ENCODE results near the gene ZMYND19.
A peak's percentile ranks its signal among the peaks of the same experiment; 100 is the strongest.
"Not testable (repeated sequence)": the region's sequence is repeated elsewhere in the genome, so short reads cannot be mapped to it uniquely, and the experiment has no call there.

ZMYND19 gene

DNA sequence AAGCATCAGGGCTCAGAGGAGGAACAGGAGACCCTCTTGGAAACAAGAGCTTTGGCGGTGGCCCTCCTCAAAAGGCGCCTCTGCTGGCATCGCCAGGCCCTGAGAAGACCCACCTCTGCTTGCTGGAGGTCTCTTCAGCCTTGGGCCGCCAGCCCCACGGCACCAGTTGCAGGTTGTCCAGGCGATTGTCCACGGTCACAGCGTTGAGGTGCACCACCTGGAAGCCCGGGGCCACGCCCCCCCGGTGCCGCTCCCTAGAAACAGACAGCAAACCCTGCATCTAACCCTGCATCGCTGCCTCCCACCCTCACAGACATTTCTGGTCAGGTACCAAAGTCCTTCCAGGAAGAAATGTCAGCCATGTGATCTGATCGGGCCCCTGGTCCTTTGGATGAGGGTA is 3.5 kb downstream of the ZMYND19 start:
- no peak for DNase-seq

DNA sequence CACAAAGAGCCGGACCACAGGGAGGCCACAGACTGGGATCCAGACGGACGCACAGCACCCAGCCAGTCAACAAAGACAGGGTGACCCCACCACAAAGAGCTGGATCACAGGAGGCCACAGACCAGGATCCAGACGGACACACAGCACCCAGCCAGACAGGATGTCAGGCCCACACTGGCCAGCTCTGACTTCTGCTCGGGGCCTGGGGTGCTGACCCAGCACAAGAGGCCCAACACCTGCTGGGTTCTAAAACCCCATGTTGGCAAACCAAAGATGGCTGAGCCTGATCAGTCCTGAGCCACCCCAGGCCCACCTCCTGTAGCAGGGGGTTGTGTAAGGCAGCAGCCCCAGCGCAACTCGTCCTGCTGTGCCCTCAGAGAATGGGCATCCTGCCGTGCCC is 6.4 kb downstream of the ZMYND19 start:
- no peak for DNase-seq

DNA sequence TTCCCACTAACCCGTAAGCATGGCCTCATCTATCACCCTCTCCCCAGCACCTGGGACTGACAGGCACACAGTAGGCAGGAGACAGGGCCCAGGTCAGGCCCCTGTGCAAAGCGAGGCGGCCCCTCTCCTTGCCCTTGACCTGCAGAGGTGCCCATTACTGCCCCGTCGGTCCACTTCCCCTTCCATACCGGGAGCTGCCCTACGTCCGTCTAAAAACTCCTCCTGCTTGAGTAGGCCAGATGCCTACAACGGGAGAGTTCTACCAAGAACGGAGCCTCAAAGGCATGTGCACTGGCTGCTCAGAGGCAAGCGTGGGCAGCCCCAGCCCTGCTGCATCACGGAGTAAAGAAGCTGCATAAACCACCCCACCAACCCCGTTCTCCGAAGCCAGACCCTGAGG is 7.0 kb downstream of the ZMYND19 start:
- no peak for DNase-seq

DNA sequence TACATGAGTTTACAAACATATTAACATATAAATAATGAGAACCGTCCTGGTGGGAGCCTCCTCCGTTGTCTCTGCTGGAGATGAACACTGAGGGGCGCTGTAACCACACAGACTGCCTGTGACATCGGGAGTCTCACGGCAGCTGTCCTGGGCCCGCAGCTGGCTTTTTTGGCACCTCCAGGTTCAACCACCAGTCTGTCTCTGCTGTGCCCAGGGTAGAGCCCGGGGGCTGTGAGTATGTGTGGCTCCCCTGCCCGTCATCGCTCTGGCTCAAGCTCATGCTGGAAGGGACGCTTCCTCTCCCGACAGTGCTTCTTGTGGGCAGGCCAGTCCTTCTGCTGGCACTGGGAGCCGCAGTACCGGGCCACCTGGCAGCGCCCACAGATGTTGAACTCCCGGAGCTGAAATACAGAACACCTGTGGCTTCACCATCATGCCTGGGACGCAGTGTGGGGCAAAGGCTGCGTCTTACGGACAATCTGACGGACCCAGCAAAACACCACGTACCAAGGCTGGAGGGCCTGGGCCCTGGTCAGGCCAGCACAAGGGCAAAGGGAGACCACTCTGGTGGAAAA is 7.9 kb downstream of the ZMYND19 start:
- peak in 1 of 2 donors; percentile 56 for DNase-seq

DNA sequence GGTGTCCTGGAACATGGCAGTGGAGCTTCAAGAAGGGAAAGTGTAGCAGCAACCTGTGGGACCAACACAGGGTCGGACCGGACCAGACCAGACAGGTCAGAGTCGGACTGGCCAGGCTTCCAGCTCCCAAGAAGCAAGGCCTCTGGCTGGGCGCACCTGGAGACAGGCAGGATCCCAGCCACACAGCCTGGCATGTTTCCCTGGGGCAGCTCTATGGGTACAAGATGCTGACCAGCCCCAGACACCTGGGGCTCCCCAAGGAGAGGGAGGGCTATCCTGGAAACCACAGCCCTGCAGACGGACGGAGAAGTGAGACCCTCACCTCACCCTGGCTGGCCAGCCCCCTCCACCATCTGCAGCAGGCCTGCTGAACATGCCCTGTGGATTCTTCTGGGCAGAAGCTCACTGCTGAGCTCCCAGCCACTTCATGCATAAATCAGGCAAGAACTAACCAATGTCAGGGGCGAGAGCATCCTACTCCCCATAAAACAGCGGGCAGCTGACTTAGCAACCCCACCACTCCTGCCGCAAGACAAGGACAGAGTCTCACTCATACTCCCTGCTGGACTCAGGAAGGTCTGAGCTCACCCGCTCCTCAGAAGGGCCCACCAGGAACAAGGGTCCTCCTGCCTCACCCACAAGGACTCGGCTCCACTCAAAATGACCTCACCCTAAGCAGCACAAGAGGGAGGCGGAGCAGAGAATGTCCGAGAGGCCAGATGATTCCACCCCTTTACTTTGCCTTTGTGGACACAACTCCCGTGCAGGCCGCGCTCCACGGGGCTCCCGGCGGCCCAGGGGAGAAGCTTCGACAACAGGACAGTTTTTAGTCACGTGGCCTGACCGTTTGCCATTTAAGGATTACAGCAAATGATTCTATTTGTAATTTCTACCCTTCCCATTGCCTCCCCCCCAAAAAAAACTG is 8.7 kb downstream of the ZMYND19 start:
- no peak for DNase-seq

DNA sequence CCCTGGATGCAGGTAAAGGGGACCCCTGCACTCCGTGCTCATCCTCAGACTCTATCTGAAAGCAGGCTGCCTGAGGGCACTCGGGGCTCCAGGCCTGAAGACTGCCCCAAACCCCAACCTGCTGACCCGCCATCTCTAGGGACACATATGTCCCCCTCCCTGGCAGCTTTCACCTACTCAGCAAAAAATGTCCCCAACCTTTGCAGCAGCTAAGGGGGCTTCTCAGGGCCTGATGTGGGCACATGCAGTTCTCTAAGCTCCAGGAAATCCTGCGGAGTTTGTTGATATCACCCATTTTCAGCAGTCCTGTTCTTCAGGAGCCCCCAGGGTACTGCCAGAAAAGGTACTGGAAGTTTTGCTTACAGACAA is 9.4 kb downstream of the ZMYND19 start:
- no peak for DNase-seq

DNA sequence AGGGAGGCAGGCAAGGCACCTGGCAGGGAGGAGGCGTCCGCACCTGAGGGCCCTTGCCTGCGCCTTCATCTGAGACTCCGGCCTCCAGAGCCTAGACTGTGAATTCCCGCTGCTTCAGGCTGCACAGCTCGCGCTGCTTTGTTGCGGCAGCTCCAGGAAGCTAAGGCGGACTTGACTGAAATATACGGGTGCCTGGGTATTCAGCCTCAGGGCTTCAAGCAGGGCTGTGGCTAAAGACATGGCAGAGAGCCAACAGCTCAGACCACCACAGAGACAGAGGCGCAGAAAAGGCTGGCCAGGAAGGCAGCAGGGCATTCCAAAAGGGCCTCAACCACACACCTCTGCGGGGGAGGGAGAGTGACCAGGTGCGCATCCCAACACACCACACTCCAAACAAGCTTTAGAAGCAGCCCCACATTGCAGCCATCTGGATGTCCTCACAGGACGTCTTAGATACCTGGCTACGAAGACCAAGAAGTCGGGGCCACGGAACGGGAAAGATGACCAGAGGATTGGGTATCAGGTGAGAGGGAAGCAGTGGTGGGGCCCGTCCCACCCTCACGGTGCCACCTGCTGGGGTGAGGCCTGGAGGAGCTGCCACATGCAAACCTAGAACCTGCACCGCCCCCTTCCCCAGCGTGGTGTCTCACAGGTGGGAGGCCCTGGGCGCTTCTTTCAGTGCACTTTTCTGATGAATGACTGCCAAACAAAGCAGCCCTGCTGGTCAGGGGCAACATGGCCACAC is 9.9 kb downstream of the ZMYND19 start:
- no peak for DNase-seq

DNA sequence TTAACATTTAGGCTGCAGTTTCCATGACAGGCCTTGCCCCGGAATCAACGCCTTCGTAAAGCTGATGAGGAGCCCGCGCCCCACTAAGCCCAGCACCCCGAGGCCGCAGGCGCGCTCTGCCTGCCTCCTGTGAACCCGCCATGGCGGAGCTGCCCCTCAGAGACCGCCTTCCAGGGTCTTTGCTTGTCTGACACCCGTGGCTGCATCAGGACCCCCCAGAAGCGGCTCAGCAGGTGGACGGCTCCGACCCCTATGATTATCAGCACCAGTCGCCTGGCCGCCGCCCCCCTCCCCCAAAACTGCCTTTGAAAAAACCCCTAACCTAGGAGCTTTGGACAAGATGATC is 11.1 kb downstream of the ZMYND19 start:
- no peak for DNase-seq

DNA sequence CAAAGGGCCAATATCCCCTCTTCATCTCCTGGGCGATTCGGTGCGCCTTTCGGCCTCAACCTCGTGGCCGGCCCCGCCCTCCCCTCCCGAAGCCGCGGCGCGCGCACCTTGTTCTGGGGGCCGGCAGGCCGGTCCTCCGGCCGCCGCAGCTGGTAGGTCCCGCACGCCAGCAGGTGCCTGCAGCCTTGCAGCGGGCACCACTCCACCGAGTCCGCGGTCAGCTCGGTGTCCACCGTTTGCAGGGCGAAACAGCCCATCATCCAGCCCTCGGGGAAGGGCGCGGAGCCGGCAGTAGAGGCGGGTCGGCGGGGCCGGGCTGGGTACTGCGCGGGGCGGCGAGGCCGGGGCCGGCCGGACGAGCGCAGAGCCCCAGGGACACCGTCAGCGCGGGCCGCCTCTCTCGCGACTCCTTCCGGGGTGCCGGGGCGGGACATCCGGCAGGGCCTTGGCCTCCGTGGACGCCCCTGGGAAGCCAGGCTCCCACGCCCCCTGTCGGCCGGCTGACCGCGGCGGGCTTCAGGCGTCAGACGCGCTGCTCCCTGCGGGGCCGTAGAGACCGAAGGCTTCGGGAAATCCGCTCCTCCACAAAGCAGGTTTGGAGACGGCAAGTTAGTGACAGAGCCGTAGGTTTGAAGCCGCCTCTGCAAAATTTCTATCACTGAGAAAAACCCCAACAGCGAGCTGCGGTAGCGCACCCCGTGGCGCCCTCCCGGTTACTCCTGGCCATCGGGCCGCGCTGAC is 11.6 kb downstream of the ZMYND19 start, which contains the start of gene DPH7:
DPH7 (minus strand) TSS at position 408 of the 741 bp plus-strand sequence; CDS start at position 260, 148 bp downstream.
- DNase-seq, result peak; percentile 90 to 99

DNA sequence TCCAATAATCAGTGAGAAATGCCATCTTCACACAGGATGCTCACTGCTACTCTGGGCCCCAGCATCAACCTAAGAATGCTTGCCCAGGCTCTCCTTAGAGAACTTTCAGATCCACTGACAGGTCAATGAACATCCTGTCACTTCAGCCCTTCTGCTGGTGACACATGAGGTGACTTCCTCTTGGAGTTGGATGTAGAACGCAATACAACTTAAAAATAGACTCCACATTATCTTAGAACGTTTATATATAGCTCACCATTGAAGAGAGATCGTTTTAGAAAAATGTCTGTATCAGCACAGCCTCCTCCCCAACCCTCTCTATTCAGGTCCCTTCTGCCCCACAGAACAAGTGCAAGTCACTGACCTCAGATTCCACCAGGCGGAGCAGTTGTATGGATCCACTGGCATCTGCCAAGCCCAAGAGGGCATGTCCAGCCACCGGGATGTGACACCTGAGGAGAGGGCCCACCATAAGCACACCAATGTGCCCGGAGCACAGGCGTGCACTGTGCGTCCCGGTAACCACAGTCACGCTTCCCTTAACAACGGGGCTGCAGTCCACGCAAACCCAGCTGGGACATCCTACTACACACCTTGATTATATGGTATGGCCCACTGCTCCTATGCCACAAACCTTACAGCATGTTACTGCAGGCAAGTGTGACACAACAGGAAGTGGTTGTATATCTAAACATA is 14.4 kb downstream of the ZMYND19 start:
- DNase-seq, result no peak

DNA sequence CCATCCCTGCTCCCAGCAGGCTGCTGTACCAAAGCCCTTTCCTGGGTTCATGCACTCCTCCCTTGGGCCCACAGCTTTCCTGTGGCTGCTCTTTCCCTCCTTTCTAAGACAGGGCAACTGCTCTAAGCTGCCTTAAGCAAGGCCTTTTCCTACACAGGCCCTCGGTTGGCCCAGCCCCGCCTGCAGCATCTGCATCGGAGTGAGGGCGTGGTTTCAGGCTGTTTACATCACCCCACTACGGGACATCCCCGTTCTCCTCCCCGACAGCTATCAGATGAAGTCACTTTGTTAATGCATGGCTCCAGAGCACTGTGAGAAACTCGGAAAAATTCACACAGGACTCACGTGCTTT is 15.0 kb downstream of the ZMYND19 start:
- peak in 1 of 2 donors; percentile 16 for DNase-seq

DNA sequence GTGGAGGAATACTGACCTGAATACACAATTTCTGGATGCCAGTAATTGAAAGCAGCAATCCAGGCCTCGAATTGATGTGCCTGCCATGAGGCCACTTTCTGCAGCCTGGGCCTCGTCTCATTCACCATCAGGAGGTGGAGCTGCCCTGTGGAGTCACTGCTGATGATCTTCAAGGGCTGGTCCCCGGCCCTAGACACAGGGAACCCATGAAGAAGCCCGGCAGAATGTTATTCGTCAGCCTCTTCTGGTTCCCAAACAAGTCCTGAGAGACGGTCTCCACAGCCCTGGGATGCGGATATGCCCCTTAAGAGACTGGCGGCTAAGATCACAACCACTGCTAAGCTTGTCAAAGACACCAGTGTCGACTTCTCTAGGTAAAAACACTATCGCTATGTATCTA is 16.1 kb downstream of the ZMYND19 start:
- no peak for DNase-seq

DNA sequence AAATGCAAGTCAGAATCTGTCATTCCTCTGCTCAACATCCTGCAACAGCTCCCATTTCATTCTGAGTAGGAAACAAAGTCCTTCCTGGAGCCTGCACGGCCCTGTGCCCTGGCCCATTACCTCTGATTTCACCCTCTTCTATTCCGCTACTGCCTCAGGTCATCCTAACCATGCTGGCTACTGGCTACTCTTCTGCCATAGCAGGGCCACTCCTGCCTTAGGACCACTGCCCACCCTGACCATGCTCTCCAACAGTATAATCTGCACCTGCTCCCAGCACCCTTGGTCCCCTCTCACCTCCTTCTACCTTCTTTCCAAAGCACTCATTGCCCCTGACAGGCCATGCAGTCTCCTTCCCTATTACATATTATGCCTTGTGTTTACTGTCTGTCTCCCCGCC is 19.7 kb downstream of the ZMYND19 start:
- DNase-seq, result no peak

DNA sequence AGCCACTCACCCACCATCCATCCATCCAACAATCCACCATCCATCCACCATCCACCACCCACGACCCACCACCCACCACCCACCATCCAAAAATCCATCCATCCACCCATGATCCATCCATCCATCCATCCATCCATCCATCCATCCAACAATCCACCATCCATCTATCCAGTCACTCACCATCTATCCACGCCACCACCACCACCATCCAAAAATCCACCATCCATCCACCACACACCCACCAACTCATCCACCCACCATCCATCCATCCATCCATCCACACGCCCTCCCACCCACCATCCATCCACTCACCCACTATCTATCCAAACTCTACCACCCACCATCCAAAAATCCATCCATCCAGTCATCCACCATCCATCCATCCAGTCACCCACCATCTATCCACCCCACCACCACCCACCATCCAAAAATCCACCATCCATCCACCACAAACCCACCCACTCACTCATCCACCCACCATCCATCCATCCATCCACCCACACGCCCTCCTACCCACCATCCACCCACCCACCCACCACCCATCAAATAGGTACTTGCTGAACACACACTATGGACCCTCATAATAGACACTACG is 20.6 kb downstream of the ZMYND19 start:
- no peak for DNase-seq

DNA sequence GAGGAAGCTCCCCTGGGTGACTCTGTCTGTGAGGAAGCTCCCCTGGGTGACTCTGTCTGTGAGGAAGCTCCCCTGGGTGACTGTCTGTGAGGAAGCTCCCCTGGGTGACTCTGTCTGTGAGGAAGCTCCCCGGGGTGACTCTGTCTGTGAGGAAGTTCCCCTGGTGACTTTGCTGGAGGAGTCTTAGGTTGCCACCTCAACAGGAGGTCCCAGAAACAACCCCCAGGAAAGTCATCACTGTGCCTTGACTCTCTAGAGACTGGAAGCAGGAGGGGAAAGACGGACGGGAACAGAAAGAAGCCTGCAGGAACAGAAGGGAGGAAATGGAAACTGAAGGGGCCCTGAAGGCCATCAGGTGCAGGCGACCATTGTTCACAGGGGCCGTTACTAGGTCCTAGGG is 21.9 kb downstream of the ZMYND19 start:
- DNase-seq, result not testable (repeated sequence)

DNA sequence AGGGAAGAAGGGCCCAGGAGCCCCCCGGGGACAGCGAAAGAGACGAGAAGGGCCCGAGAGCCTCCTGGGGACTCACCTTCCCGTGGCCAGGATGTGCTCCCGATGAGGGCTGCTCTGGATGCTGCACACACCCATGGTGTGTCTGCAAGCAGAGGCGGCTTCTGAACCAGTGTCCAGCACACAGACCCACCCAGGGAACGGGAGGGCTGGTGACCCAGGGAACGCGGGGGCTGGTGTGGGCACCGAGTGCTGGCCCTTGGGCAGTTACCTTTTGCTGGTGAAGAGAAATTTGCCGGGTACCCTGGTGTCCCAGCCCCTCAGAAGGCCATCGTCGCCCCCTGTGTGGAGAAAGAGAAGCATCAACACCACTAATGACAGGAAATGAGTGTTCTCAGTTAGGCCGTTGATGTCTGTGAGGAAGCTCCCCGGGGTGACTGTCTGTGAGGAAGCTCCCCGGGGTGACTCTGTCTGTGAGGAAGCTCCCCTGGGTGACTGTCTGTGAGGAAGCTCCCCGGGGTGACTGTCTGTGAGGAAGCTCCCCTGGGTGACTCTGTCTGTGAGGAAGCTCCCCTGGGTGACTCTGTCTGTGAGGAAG is 25.4 kb downstream of the ZMYND19 start:
- no peak for DNase-seq

DNA sequence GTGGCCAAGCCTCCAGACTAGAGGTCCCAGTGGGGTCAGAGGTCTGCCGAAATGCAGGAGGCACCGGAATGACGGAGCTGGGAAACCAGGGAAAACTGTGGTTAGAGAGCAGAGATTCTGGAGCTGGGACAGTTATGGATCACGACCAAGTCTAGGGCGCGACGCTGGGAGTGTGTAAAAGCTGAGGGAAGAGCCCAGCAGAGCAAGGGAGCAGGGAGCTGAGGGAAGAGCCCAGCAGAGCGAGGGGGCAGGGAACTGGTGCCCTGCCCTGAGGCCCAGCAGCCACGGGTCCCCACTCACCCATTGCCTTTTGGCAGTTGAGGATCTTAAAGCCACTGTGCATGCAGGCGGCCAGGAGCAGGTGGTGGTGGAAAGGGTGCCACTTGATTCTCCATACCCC is 26.2 kb downstream of the ZMYND19 start:
- no peak for DNase-seq

DNA sequence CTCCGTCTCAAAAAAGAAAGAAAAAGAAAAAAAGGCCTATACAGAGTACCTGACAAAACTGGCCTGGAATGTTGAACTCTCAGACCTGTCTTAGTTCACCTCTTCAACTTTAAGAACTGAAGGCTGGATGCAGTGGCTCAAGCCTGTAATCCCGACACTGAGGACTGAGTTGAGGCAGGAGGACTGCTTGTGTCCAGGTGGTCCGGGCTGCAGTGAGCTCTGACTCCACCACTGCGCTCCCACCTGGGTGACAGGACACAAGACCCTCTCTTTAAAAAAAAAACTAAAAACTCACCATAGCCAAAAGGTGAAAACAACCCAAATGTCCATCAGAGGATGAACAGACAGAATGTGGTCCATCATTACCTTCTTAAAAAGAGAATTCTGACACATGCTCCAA is 32.2 kb downstream of the ZMYND19 start:
- DNase-seq, result no peak

DNA sequence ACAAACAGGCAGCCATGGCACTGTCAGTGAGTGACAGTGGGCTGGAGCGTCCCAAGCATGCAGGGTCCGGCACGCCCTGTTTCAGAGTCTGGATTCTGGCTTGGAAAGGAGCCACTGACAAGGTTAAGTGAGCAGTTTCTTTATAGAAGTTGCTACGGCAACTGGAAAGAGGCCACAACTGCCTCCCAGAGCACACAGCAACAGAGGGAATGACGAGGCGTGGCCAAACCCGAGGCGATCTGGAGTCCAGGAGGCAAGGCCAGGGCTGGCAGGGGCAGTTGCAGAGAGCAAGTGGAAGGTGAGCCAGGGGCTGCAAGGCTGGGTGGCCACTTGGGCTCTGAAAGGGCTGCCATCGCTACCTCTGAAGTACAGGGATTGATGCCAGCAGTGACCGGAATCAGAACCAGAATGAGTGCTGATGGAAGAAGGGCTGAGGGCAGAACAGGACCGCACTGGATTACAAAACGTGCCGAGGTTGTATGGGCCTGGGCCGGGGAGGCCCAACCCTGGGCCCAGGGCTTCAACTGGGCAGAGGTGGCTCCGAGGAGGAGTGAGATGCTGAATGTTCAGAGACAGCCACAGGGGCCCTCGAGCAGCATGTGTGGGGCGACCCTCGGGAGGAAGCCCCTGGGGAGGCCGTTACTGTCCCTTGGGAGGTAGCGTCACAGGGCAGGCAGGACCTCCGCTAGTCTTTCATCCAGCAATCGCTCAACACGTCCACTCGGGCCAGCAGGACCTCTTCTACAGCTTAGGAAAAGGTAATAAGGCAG is 34.1 kb downstream of the ZMYND19 start:
- DNase-seq, result no peak

DNA sequence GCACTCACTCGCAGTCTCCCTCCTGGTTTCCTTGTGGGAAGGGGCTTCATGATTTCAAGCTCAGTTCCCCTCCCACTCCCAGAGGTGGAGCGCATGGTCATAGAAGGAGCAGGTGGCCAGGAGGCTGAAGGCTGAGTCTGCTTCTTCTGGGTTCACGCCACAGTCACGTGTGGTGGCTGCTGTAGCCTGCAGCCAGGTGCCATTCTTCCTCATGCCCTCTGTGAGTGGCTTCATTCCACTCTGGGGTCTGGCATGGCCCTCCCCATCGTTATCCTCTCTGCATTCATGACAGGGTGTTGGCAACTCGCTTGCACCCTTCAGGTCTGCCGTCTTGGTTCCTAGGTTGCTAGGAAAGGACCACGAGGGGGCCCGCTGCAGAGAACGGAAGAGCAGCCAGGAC is 35.1 kb downstream of the ZMYND19 start:
- DNase-seq, result no peak

DNA sequence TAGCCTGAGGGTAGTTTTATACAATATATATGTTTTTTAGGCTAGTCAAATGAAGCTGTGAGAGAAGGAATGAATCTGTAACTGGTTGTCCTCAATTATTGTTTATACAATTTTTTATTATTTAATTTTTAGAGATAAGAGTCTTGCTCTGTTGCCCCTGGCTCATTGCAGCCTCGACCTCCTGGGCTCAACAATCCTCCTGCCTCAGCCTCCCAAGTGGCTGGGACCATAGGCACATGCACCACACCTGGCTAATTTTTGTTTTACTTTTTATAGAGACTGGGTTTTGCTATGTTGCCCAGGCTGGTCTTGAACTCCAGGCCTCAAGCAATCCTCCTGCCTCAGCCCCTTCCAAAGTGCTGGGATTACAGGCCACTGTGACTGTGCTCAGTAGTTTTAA is 36.0 kb downstream of the ZMYND19 start:
- no peak for DNase-seq

All from inflammatory macrophage treated with lipopolysaccharide for 1 hour (primary cell).